COR-L47 (cell line): ENCODE results near the gene DDI1.

ENCODE experiments used
- DNase-seq: peaks from one replicate; lab custom pipeline; 2025; lab: John Stamatoyannopoulos, UW

The DDI1 gene

DNA sequence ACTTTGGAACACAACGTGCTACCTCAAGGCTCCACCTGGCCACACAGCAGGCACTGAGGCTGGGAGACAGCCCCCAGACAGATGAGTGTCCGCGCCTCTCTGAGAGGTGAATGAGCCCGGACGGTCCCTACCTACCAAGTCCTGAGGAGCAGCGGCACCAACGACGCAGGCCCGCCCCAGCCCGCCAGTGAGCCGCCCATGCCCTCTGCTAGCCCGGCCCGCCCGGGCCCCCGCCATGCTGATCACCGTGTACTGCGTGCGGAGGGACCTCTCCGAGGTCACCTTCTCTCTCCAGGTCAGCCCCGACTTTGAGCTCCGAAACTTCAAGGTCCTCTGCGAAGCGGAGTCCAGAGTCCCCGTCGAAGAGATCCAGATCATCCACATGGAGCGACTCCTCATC lies at the start of gene DDI1:
Gene DDI1 (plus strand): TSS at position 53 of the 400 bp plus-strand sequence. CDS start 183 bp downstream, at position 236.
- no peak for DNase-seq

DNA sequence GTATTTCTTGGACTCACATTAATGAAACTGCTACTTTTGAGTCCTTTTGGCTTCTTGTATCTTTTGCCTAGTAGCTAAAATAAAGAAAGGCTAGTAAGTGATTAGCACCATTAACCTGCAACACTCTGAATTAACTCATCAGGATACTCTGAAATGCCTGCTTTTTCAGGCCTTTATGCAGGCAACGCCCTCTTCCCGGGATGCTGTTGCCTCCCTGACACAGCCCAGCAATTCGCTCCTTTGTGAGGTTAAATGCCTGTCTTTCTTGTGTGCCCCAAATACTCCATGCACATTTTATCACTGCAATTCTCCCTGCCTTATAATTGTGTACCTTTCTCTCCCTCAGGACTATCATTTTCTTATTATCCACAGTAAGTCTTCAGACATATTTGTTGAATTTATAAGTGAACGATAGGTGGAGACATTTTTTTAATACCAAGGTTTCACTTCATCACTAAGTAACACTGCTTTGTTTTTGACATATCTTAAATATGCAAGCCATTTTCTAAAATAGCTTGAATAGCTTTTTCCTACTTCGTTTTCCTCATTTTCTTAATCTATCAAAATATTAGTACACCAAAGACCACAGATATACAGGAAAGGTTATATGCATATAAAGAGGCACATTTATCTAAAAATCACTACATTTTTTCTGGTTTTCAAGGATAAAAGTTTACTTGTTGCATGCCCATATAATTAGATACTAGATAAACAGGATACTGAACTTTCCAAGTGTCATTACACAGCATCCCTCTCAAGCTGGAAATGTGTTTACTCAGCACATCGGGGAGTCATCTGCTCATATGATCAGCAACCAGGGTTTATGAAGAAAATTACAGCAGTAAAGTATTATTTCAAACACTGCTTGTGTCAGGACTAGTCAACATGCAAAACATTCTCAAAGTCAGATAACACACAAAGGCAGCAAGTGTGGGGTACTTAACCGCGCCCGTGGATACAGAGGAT lies 48.5 kb upstream of the DDI1 start:
- peak; percentile 9 for DNase-seq

DNA sequence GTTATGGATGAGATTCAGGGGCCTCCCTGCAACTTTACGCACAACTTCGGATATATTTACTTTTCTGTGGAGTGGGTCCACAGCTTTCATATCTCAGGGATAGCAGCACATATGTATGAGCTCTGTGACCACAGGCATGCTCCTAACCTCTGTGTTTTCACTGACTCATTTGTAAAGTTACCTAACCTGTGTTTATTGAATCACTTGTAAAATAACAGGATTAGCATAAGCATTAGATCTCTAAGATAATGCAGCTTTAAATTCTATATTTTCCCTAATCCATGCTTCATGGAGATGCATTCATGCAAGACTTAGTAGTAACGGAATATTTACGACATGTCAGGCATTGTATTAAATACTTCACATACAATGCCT lies 47.9 kb upstream of the DDI1 start:
- no peak for DNase-seq

DNA sequence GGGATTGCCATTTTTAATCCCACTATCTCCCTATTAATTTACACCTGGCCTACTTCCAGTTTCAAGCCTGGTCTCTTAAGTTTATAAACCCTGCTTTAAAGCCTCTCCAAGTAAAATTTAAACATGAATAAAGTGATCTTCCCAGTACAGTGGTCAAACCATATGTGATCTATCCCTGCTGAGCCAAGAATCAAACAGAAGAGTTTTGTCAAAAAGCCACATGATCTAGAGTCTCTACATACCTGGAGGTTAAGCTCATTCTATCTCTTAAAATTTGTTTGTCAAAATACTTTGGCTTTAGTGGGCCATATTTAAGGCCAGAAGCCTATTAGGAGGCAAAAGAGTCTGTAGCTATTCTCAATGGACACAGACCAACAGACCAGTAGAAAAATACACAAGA lies 42.9 kb upstream of the DDI1 start:
- no peak for DNase-seq

DNA sequence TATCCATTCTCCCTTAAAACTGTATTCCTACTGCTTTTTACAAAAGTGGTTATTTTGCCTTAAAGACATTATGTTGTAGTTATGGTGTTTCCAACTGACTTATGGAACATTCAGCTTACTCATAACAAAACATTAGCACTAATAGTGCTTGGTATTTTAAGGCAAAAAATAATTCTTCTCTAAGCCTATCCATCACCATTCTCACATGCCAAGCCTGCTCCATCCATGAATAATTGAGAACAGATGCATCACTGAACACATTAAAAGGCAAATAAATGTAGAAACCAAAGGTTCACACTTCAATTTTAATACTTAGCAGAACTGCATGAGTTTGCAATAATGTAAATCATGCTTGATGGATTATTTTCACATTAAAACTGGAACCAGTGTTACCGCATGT lies 42.3 kb upstream of the DDI1 start:
- no peak for DNase-seq

DNA sequence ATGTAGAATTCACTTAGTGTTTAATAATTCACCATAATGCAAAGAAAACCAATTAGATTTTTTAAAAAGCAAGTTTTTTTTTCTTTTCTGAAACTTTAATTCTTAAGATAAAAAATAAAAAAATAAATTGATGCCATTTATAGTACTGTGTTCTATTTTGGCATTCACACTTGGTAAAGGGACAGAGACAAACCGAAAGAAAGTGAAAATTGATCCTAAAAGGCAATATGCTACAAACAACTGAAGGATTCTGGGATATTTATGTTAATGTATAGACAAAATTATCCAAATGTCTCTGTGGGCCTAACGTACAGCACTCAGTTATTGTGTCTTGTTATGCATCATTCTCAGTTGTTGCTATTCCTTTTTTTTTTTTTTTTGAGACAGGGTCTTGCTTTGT lies 41.9 kb upstream of the DDI1 start:
- DNase-seq, result no peak

DNA sequence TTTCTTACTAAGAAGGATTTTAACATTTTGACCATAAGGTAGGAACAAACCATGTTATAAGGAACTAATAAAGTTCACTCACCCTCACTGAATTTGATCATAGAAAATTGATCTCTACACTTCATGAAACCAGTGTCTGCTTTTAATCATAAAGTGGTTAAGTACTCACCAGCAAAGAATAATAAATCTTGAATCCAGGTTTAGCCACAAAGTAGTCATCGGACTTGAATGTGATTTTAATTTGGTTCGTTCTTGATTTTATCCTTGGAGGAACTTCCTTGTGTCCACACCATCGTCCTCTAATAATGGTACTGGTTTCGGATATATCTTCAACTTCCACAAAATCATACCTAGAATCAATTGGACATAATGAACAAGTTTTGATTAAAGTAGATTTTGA lies 40.5 kb upstream of the DDI1 start:
- DNase-seq, result no peak

DNA sequence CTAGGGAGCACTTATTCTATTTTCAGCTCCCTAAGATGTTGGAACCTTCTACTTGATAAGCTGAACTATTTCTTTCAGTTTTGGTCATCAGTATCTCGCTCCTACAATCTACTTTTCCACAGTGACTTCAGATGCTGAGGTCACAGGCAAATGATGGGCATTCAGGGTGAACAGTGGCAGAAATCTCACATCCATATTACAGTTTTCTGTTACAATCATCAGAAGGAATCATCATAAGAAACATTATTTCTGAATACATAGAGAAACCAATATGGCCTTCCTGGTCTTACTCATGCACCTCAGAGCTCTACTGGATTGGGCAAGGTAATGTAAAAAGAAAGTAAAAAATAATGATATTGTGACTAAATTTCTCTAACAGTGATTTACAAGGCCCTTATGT lies 39.4 kb upstream of the DDI1 start:
- DNase-seq, result no peak

DNA sequence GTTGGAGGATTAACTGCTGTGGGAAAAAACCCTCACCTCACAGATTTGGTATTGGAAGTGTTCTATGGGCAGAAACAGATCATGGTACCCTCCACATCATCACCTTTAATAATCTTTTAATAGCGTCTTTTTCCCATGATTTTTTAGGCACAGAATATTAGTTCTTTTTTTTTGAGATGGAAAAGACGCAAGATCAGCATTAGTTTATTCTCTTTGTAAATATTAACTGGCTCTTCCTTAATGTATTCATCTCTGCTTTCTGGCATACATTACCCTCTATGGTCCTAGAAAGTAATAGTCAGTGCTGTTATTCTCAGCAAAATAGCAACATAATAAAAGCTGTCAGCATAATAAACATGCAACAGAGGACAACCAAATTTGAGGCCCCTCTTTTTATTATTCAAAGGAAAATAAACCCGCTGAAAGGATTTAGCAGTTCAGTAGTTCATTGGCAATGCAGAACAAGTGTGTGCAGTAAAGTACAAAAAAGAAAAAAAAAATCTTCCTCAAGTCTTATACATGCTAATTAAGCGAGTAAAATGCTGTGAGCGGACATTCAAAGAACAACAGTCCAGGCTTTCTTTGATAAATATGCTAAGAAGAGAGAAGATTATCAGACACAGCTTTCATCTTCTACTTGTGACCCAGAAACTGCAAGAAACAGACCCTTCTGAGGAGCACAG lies 37.5 kb upstream of the DDI1 start:
- no peak for DNase-seq

DNA sequence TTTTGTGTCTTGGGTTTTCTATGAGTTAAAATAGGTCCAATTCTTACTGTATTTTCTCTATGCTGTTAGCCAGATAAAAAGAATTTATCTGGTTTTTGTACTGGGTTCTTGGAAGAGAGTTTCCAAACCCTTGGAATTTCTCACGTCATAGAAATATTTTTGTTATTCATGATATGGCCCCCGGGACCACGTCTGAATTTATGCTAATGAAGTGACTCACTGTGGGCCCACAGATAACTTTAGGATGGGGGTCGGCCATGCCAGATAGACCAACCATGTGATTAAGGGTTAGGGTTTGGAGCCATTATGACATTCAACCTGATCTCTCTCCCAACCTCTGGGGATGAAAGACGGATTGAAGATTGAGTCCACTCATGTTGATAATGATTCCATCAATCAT lies 35.6 kb upstream of the DDI1 start:
- DNase-seq, result no peak

DNA sequence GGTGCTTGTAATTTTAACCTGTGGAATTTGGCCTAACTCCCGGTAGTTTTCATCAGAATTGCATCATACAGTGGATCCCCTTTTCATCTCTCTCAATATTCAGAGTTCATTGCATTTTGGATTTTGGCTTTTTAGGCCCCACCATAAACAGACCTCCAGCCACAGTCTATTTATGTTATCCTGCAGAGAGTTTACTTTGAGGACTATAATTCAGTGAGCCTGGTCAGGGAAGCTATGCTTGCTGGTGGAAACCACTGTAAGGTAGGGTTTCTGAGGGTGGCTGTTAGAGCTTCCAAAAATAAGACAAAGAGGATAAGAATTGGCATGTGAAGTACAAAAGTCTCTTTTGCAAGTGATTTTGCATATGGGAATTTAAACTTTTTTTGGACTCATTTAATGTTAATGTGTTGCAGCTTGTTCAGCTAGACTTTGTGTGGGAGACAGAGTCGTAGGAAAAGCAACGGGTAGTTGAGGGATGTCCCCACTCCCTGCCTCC lies 34.8 kb upstream of the DDI1 start:
- DNase-seq, result no peak

DNA sequence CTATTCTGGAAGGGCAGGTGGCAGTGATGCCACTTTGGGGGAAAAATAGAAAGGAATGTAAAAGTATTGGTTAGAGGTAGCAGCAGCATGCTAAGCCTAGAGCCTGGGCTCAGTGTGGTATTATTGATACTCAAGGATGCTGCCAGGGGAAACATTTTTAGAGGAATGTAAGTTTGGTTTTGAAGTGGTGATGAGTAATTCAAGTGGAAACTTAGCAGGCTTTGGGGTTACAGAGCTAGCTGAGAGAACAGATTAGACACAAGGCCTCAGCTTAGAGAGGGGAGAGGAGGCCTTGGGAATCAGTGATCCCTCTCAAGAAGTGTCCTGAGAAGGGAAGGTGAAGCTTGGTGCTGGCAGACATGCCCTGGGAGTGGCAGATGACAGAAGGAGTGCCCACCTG lies 32.9 kb upstream of the DDI1 start:
- DNase-seq, result no peak

DNA sequence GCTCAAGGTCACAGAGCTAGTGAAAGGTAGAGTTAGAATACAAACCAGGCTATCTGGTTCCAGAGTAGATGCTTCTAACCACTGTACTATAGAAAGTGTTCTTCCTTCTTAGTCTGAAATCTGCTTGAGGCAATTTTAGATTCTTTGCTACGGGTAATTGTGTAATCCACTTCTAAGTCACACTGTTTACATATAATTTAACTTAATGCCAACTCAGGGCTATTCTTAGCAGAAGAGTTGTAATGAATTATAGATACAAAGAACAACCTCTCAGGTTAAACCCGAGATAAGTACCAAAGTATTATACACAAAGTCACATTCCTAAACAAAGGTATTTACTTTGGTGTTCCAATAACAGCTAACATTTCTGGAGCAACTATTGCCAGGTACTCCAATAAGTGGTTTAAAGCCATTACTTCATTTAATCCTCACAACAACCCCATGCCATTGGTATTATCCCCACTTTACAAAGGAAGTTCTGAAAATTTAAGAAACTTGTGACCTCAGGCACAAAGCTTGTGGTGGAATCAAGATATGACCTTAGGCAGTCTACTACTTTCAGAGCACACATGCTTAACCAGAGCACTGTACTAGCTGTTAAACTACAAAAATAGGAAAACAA lies 31.1 kb upstream of the DDI1 start:
- DNase-seq, result no peak

DNA sequence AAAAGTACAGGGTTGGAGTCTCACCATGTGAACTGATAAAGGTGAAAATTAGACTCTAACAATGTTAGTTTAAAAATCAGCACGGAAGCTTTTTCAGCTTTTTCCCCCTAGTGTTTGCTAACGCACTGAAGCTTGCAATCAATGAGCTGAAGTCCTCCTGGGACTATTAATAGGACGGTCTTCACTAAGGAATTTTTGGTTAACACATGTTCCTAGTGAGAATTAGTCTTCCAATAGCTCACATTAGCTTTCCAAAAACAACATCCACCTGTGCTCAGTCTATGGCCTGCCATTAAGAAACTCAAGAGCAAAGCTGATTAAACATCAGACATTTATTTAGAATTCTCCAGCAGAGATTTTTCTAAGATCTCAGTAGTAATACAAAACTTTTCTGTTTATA lies 26.7 kb upstream of the DDI1 start:
- no peak for DNase-seq

DNA sequence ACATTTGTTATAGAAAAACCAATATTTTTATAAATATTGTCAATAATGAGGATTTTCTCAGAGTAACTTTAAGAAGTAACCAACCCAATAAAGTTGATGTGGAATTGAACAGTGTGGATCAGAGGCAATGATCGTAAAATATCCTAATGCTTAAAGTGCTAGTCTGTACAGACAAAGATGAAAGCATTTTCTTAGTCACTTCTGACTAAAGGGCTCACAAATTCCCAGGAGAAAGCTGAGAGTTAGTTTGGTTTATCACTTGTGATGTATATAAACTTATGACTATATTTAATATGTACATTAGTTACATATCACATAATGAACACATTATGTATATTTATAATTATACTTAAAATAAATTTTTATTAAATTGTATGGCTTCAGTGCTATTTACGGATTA lies 25.4 kb upstream of the DDI1 start:
- no peak for DNase-seq

DNA sequence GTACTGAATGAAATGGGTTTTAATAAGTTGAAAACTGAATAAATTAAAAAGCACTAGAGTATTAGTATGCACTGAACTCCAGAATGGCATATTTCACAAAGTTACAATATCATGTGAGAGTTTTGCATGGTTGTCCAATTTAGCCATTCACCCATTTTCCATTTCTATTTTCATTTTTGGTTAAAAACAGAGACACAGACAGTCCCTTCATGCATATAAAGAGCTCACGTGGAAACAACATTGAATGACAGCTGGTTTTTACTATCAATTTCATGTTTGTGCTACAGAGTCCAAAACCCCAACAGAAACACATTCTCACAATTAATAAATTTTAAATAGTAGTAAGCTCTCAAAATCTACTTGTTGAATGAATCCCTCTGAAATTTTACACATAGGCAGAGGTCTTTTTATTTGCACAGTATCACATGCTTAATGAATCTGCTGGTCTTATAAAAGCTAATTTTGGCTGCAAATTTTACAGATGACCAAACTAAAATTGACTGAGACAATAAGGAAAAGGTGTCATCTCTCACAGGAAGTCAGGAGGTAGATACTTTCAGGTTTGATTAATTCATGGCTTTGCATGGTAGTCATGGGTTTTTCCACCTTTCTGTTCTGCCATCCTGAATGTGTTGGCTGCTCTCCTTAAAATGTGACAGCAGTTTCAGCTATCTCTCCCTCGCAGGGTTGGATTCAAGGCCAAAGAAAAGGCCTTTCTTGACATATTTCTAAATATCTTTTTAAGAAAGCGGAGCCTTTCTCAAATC lies 20.6 kb upstream of the DDI1 start:
- no peak for DNase-seq

DNA sequence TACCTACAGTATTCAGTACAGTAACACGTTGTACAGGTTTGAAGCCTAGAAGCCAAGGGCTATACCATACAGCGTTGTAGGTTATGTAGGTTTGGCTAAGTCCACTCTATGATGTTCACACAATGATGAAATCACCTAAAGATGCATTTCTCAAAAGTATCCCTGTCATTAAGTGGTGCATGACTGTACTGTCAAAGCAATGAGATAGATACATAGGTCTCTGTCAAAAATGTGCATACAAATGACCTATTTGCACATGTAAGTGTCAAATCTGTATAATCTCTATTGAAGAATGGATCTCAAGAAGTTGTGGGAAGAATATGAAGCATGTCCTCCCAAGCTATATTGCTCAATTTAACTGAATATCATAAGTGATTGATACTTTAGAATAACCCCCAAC lies 11.9 kb upstream of the DDI1 start:
- no peak for DNase-seq

DNA sequence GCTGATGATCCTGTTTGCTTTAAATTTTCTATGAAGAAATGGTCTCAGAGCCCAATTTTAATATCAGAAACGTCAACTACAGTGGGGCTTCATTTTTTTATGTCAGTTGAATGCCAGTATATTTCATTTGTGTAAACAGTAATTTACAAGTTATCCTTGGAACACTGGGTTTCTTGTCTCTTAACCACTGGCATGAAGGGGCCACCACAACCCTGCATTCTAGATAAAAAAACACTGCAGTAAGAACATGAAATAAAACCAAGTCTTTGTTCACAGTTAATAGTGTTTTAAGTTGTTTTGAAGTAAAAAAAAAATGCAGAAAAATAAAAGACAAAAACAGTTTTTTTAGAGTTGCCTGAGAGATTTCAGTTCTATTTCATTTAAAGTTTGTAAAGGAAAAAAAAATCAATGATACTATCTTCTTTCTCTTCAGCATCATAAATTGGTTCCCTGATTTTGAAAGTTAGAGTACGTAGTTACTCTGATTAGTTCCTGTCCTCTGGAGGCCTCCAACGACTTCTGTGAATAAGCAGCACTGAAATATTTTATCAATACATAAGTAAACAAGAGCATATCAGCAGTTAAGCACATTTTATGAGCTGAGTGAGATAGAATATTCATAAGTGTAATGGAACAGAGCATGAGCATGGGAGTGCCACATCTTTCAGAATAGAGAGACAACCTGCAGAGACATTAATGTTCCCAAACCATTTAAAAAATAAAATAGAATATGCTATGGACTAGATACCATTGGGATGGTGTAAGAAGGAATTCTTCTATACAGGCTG lies 7.8 kb upstream of the DDI1 start:
- no peak for DNase-seq

DNA sequence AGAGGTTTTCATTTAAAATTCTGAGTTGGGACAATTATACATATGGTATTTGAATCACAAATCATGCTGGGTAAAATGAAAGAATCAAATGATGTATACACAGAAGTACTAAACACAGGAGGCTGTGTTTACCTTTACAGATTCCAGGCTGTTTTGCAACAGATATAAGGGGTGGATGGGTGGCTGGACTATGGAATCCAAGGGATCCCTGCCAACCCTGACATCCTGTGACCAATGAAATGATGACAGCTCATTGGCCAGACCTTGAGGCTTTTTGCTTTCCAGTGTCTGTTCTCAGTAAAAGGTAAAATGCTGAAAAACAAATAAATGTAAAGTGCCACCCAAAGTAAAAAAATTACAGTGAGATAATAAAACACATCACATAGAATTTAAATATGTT lies 3.3 kb upstream of the DDI1 start:
- peak; percentile 12 for DNase-seq

DNA sequence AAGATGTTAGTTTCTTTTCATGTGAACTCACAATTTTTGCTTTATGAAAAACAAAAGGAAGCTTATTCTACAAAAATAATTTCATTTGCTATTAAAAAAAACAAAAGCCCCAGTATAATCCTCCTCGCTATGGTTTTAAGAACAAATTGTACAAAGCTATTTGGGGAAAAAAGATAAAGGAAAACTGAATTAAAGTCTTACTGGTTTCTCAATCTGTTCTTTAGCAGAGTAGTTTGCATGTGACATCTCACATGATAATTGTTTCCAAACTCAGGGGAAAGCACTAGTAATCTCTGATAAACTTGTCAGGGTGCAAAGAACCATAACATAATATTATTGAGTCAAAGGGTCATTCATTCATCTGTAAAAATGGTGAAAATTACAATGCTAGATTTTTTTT lies 2.9 kb upstream of the DDI1 start:
- no peak for DNase-seq

DNA sequence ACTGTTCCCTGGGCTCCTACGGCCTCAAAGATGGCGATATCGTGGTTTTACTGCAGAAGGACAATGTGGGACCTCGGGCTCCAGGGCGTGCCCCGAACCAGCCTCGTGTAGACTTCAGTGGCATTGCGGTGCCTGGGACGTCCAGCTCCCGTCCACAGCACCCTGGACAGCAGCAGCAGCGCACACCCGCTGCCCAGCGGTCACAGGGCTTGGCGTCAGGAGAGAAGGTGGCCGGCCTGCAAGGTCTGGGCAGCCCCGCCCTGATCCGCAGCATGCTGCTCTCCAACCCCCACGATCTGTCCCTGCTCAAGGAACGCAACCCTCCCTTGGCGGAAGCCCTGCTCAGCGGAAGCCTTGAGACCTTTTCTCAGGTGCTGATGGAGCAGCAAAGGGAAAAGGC lies 555 bp downstream of the DDI1 start:
- no peak for DNase-seq
